K562 (cell line): ENCODE results near the gene HSPA2. TPM values are rescaled to one million over a fixed set of nuclear protein-coding genes. Genes with fewer than 3 reads are reported as not detected.

Experiments used
- ATAC-seq: fragments of 200-7000 bp; cut with Tn5 transposase; 3 replicates; pipeline ENCODE4 v1.9.1; 2020; ENCODE audit warnings: moderate library complexity
- BruUV-seq: library from RNA; stranded (reverse); fragments of 400-500 nt; replicated peaks from 2 replicates; lab custom pipeline; 2021; lab: Mats Ljungman, UMichigan
- CTCF ChIA-PET: fragments of 300-600 bp; formaldehyde crosslinking; extraction: SDS; loops from one replicate; lab custom pipeline; 2021; ENCODE audit warnings: low intra/inter-chr PET ratio; lab: Yijun Ruan, JAX
- POLR2A ChIA-PET: fragments of 300-600, 350-650 bp; sonication (Branson Sonifier 250); formaldehyde crosslinking; extraction: SDS; loops from one replicate; lab custom pipeline; 2021; ENCODE audit warnings: antibody characterized with exemption, inconsistent platforms; lab: Yijun Ruan, JAX
- DNase-seq, 4 experiments: peaks; one replicate each; pipeline versions ENCODE4 v3.0.0 to v3.0.0-alpha.2; 2011 to 2018; ENCODE audit warnings: low spot score in 3 of 4, mixed read lengths in 3 of 4; ENCODE audit errors: extremely low read depth in 1 of 4
- FAIRE-seq: peaks from 2 replicates; lab custom pipeline; 2011; peaks lifted over from hg19 to GRCh38; lab: Jason Lieb, UNC
- H2AFZ ChIP-seq: 2 replicates; pipeline ENCODE4 v1.6.0; 2011; ENCODE audit warnings: low read depth, low read length, control low read depth, inconsistent platforms
- H3K27ac ChIP-seq: fragments of 200-600 bp; 3 replicates; pipeline ENCODE4 v1.8.0; 2011; ENCODE audit warnings: low read depth, mild to moderate bottlenecking, control low read depth, inconsistent platforms, low read length, moderate library complexity, mixed read lengths; ENCODE audit errors: extremely low read depth
- H3K27me3 ChIP-seq, 2 experiments: fragments of 300-600 bp in 1 of 2; 2 replicates in 1 of 2; 3 replicates in 1 of 2; pipeline versions ENCODE4 v1.6.0 to v1.8.0; 2011; ENCODE audit warnings: inconsistent platforms in 2 of 2, low read length in 2 of 2, mild to moderate bottlenecking in 1 of 2, mixed read lengths in 1 of 2, moderate library complexity in 1 of 2; ENCODE audit not compliant: control insufficient read depth in 2 of 2, insufficient read depth in 2 of 2
- H3K36me3 ChIP-seq: fragments of 300-600 bp; 3 replicates; pipeline ENCODE4 v1.8.0; 2011; ENCODE audit warnings: mild to moderate bottlenecking, low read length, inconsistent platforms; ENCODE audit not compliant: control insufficient read depth, insufficient read depth
- H3K4me1 ChIP-seq, 2 experiments: fragments of 200-600 bp in 1 of 2; replicated peaks in 1 of 2; 2 replicates in 1 of 2; 3 replicates in 1 of 2; pipeline versions ENCODE4 v1.5.1 to v1.8.0; 2011; ENCODE audit warnings: inconsistent platforms in 2 of 2, low read length in 2 of 2, mild to moderate bottlenecking in 1 of 2, mixed read lengths in 1 of 2, moderate library complexity in 1 of 2; ENCODE audit not compliant: control insufficient read depth in 2 of 2, insufficient read depth in 2 of 2
- H3K4me2 ChIP-seq: 2 replicates; pipeline ENCODE4 v1.6.1; 2011; ENCODE audit warnings: low read length, control low read depth, inconsistent platforms, mixed read lengths; ENCODE audit not compliant: insufficient read depth
- H3K4me3 ChIP-seq: fragments of 200-600 bp; sonication (generic), shearing (Covaris generic); 2 replicates; pipeline ENCODE4 v1.5.1; 2016; ENCODE audit warnings: control low read depth, inconsistent platforms
- H3K79me2 ChIP-seq: fragments of 200-600 bp; 3 replicates; pipeline ENCODE4 v1.8.0; 2011; ENCODE audit warnings: low read length, inconsistent platforms; ENCODE audit not compliant: control insufficient read depth, insufficient read depth
- H3K9ac ChIP-seq, 2 experiments: 2 replicates each; pipeline versions ENCODE4 v1.6.0 to v1.6.1; 2011; ENCODE audit warnings: low read depth in 2 of 2, low read length in 2 of 2, control low read depth in 1 of 2, inconsistent platforms in 1 of 2, mild to moderate bottlenecking in 1 of 2, mixed read lengths in 1 of 2; ENCODE audit not compliant: insufficient read depth in 1 of 2
- H3K9me1 ChIP-seq: one replicate; pipeline ENCODE4 v1.6.0; 2011; ENCODE audit warnings: inconsistent platforms, mild to moderate bottlenecking, low read length, moderate library complexity; ENCODE audit not compliant: control insufficient read depth, insufficient read depth
- H3K9me3 ChIP-seq: replicated peaks from 2 replicates; pipeline ENCODE4 v1.5.1; 2011; ENCODE audit warnings: low read depth, low read length, inconsistent platforms; ENCODE audit not compliant: control insufficient read depth, insufficient read depth
- H4K20me1 ChIP-seq: replicated peaks from 2 replicates; pipeline ENCODE4 v1.6.1; 2011; ENCODE audit warnings: low read length, inconsistent platforms, mixed read lengths; ENCODE audit not compliant: control insufficient read depth, insufficient read depth
- BCOR ChIP-seq: fragments of 450-650 bp; IDR thresholded peaks from 2 replicates; pipeline ENCODE4 v1.6.1; 2016
- CC2D1A ChIP-seq: fragments of 450-650 bp; IDR thresholded peaks from 2 replicates; pipeline ENCODE4 v1.6.1; 2017; ENCODE audit warnings: mild to moderate bottlenecking
- PHF20 ChIP-seq: fragments of 450-650 bp; IDR thresholded peaks from 2 replicates; pipeline ENCODE4 v1.6.1; 2018; ENCODE audit not compliant: partially characterized antibody
- PRPF4 ChIP-seq: fragments of 200-400 bp; formaldehyde crosslinking; IDR thresholded peaks from one replicate; pipeline ENCODE4 v1.6.1; 2017; ENCODE audit warnings: low read length, low read depth, mild to moderate bottlenecking; ENCODE audit not compliant: insufficient read depth, poor library complexity, severe bottlenecking
- SIN3B ChIP-seq: fragments of 450-650 bp; IDR thresholded peaks from 2 replicates; pipeline ENCODE4 v1.6.1; 2017; ENCODE audit warnings: low read depth, mild to moderate bottlenecking, moderate library complexity
- TBP ChIP-seq: optimal IDR thresholded peaks from 2 replicates; pipeline ENCODE3; 2011; ENCODE audit warnings: low read depth, low read length, improper control_type of control experiment
- TFAM ChIP-seq: fragments of 250-450 bp; sonication (Bioruptor Pico); conservative IDR thresholded peaks from 2 replicates; pipeline ENCODE4 v1.5.0; 2021; ENCODE audit warnings: mild to moderate bottlenecking, moderate library complexity
- TRIM24 ChIP-seq, 2 experiments: fragments of 450-650 bp; IDR thresholded peaks; 2 replicates each; pipeline ENCODE4 v1.6.1; 2016
- ZFPM2 ChIP-seq: fragments of 250-450 bp; sonication (Bioruptor Pico); IDR thresholded peaks from 2 replicates; pipeline ENCODE4 v1.5.1; 2022; ENCODE audit warnings: mild to moderate bottlenecking
- ZNF436 ChIP-seq: fragments of 250-450, 450-650 bp; sonication (Bioruptor Pico); formaldehyde crosslinking; IDR thresholded peaks from 2 replicates; pipeline ENCODE4 v1.7.0; 2020; ENCODE audit warnings: mild to moderate bottlenecking
- WGBS: fragments of 100-300 bp; shearing (Covaris generic); methylation state at CpG from one replicate; pipeline ENCODE4 v1.1.6; 2016; ENCODE audit warnings: low coverage, mixed read lengths; ENCODE audit not compliant: insufficient coverage; ENCODE audit errors: missing lambda C conversion rate; 5-methylcytosine and 5-hydroxymethylcytosine counted together
- in situ Hi-C: fragments of 300-500 bp; cut with MboI; formaldehyde crosslinking; loops from 4 replicates; pipeline ENCODE4 v1.15.0; 2018; ENCODE audit warnings: inconsistent platforms, mixed read lengths
- intact Hi-C: fragments of 100-400 bp; cut with micrococcal nuclease; formaldehyde crosslinking; loops from 2 replicates; pipeline ENCODE4 v1.14.2; 2022
- polyA plus RNA-seq, 8 experiments: library from polyadenylated mRNA; depleted of rRNA in 4 of 8; stranded (reverse) in 5 of 8; unstranded in 3 of 8; fragments of >200 nt; fragmentation: Nextera tagmentation in 2 of 8; fragmentation: Illumina TruSeq in 1 of 8; extraction: Ambion mirVana in 2 of 8; extraction: Trizol in 1 of 8; gene quantifications; 2 replicates each; pipeline versions ENCODE4 v1.2.1 to v1.2.3, GENCODE V29; 2011 to 2014; ENCODE audit warnings: inconsistent platforms in 1 of 8, missing spikeins in 1 of 8
- total RNA-seq, 7 experiments: library from RNA; depleted of rRNA in 6 of 7; stranded (reverse); fragments of >200 nt in 6 of 7; fragmentation: Illumina TruSeq in 2 of 7; extraction: Trizol in 2 of 7; gene quantifications; 2 replicates each; pipeline versions ENCODE4 v1.2.1 to v1.2.3, GENCODE V29; 2011 to 2021; ENCODE audit warnings: low replicate concordance in 1 of 7
- TF ChIP-seq, protein P1 (sequence below): fragments of 250-450 bp; sonication (Bioruptor Pico); IDR thresholded peaks from 2 replicates; pipeline ENCODE4 v1.8.0; 2022; ENCODE audit warnings: inconsistent platforms
- TF ChIP-seq, protein P2 (sequence below): fragments of 250-450 bp; sonication (Bioruptor Pico); IDR thresholded peaks from 2 replicates; pipeline ENCODE4 v1.6.1; 2021; ENCODE audit warnings: mild to moderate bottlenecking

Gene HSPA2
- total and polyA plus RNA-seq, 9 of the 15 experiments (the other 6 are each of a cell fraction or from before 2014, with no cell fraction given): not detected

- TF ChIP-seq PHF20 (no peak), PRPF4 (no peak), CC2D1A (no peak)
- TF ChIP-seq, protein P1, sequence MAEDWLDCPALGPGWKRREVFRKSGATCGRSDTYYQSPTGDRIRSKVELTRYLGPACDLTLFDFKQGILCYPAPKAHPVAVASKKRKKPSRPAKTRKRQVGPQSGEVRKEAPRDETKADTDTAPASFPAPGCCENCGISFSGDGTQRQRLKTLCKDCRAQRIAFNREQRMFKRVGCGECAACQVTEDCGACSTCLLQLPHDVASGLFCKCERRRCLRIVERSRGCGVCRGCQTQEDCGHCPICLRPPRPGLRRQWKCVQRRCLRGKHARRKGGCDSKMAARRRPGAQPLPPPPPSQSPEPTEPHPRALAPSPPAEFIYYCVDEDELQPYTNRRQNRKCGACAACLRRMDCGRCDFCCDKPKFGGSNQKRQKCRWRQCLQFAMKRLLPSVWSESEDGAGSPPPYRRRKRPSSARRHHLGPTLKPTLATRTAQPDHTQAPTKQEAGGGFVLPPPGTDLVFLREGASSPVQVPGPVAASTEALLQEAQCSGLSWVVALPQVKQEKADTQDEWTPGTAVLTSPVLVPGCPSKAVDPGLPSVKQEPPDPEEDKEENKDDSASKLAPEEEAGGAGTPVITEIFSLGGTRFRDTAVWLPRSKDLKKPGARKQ: no peak
- TF ChIP-seq, protein P2, sequence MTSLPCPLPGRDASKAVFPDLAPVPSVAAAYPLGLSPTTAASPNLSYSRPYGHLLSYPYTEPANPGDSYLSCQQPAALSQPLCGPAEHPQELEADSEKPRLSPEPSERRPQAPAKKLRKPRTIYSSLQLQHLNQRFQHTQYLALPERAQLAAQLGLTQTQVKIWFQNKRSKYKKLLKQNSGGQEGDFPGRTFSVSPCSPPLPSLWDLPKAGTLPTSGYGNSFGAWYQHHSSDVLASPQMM (CRISPR knock-in tag): no peak
Measured at GRCh38 chr14:64520699-64521098, 19.8 kb upstream of the HSPA2 start (continued).

GRCh38 chr14:64522591-64523355 is 17.8 kb upstream of the HSPA2 start:
- no peaks in the 10 kb centered on the region for H3K4me1 ChIP-seq
- no peak for ATAC-seq
- intact Hi-C loops: no loop called here
- H3K36me3 ChIP-seq: peaks cover 9% of the 10 kb centered on the region; the same call in 1 of the 3 replicates
- CTCF ChIA-PET: no interaction called here
- no peak for FAIRE-seq
- 61% methylated on average over 9 of the region's 9 CpGs for WGBS
- no peak for DNase-seq
- no peaks in the 10 kb centered on the region for H4K20me1 ChIP-seq
- H3K4me3 ChIP-seq: no peak overlapping the region
- H3K9ac ChIP-seq: no peak overlapping the region
- no peak overlapping the region for H3K4me2 ChIP-seq
- TF ChIP-seq TBP: no peak
- no peak for TF ChIP-seq ZNF436 (CRISPR knock-in tag)
- no peak for TF ChIP-seq TRIM24 (IDR thresholded peaks at IDR 0.05)
- no peak for TF ChIP-seq SIN3B
- no peak for TF ChIP-seq BCOR
- no peak for TF ChIP-seq TFAM (CRISPR knock-in tag)
- no peak for TF ChIP-seq ZFPM2
- no peak overlapping the region for H3K27ac ChIP-seq
- no TSS peak for BruUV-seq
- no peak overlapping the region for H2AFZ ChIP-seq
- H3K79me2 ChIP-seq: no peaks in the 10 kb centered on the region
- no peaks in the 10 kb centered on the region for H3K9me3 ChIP-seq
- no peaks in the 10 kb centered on the region for H3K9me1 ChIP-seq
- in situ Hi-C loops: no loop called here
- POLR2A ChIA-PET: interaction anchor here (0.8 to 1.5 kb wide), 2 partner anchors 11 to 13 kb away, joined by 3 read pairs; no protein-coding TSS in a partner anchor
- H3K27me3 ChIP-seq: no peaks in the 10 kb centered on the region
